ENCODE results near the gene TSC2.
A peak's percentile ranks its signal among the peaks of the same experiment; 100 is the strongest.
"Not testable (repeated sequence)": the region's sequence is repeated elsewhere in the genome, so short reads cannot be mapped to it uniquely, and the experiment has no call there.

The TSC2 gene

DNA sequence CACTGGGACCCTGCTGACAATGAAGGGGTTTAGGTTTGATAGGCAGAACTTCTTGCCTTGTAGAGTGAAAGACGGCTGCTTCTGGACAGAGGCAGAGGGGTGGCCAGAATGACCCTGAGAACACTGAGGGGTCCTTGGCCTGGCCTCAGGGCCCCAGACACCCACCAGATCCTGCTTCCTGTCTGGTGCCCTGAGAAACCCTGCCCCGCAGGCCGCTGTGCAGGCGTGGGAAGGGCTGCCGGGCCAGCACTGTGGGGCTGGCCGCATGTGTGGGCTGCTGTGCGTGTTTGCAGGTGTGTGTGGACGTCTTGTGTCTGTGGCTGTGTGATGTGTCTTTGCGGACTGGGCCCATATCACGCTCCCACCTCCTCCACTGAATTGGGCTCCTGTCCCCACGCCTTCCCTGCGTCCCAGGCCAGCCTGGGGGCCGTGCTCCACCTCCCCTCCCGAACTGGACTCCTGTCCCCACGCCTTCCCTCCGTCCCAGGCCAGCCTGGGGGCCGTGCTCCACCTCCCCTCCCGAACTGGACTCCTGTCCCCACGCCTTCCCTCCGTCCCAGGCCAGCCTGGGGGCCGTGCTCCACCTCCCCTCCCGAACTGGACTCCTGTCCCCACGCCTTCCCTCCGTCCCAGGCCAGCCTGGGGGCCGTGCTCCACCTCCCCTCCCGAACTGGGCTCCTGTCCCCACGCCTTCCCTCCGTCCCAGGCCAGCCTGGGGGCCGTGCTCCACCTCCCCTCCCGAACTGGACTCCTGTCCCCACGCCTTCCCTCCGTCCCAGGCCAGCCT, 13.7 kb upstream of the TSC2 start:
- not testable (repeated sequence) for H3K27me3 ChIP-seq (ENCODE audit: low read depth, low read length); H3K36me3 ChIP-seq (ENCODE audit: control insufficient read depth in 1 of 2, insufficient read depth in 2 of 2, low read length in 2 of 2); H3K9me3 ChIP-seq (ENCODE audit: control insufficient read depth in 1 of 2, low read length in 2 of 2)
- H3K27ac ChIP-seq (ENCODE audit: low read length) = peak overlapping the region; percentile 75
- H3K4me1 ChIP-seq (ENCODE audit: control insufficient read depth in 1 of 2, insufficient read depth in 2 of 2, low read length in 2 of 2) = peaks cover 3 to 65% of the 10 kb centered on the region in 2 donors
- peak overlapping the region; percentile 48 to 50 for H3K4me3 ChIP-seq (ENCODE audit: low read depth in 1 of 2, low read length in 2 of 2)

- Histone ChIP-seq H3K4me3 (ENCODE audit: low read depth in 1 of 2, low read length in 2 of 2) (peak overlapping the region in 1 of 2 donors; percentile 48), H3K4me1 (ENCODE audit: control insufficient read depth in 1 of 2, insufficient read depth in 2 of 2, low read length in 2 of 2) (peaks cover 3 to 72% of the 10 kb centered on the region in 2 donors), H3K9me3 (ENCODE audit: control insufficient read depth in 1 of 2, low read length in 2 of 2) (no peaks in the 10 kb centered on the region), H3K27ac (ENCODE audit: low read length) (peak overlapping the region; percentile 43), H3K27me3 (ENCODE audit: low read depth, low read length) (no peaks in the 10 kb centered on the region), H3K36me3 (ENCODE audit: control insufficient read depth in 1 of 2, insufficient read depth in 2 of 2, low read length in 2 of 2) (peaks cover 0 to 8% of the 10 kb centered on the region in 2 donors)
Observed at GRCh38 chr16:2034696-2035430, 12.9 kb upstream of the TSC2 start.

DNA sequence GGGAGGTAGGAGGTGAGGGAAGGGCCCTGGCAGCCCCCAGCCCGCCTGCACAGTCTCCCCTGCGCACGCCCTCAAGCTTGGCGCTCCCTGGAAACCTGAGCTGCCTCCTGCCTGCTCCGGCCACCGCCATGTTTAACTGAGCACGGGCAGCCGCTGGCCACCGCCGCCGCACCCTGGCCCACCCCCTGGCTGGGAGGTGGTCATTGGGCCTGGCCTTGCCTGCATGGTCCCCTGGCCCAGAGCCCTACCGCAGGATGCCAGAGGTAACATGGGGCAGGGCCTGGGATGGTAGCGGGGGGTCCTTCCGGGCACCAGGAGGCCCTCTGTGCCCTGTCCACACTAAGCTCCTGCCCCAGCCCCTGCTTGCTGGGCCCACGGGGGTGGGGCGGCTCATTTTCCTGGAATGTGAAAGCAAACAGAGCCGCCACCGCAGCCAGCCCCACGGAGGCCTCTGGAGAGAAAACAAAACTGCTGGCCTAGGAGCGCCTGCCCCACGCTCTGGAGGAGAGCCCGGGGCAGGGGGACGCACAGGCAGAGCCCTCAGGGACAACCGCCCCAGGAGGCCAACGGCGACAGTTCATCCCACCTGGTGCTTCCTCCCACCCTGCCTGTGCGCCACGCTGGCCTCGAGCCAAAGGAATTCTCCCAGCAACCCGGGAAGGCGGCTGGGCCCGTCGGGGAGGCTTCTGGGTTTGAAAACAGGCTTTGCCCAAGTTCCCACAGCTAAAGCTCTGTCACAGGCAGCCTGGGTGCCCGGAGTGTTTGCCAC, 12.2 kb upstream of the TSC2 start:
- Histone ChIP-seq H3K9me3 (ENCODE audit: control insufficient read depth in 1 of 2, low read length in 2 of 2) (no peaks in the 10 kb centered on the region), H3K27ac (ENCODE audit: low read length) (peak overlapping the region; percentile 45), H3K4me3 (ENCODE audit: low read depth in 1 of 2, low read length in 2 of 2) (peak overlapping the region in 1 of 2 donors; percentile 48), H3K4me1 (ENCODE audit: control insufficient read depth in 1 of 2, insufficient read depth in 2 of 2, low read length in 2 of 2) (peaks cover 3 to 75% of the 10 kb centered on the region in 2 donors), H3K36me3 (ENCODE audit: control insufficient read depth in 1 of 2, insufficient read depth in 2 of 2, low read length in 2 of 2) (peaks cover 0 to 8% of the 10 kb centered on the region in 2 donors), H3K27me3 (ENCODE audit: low read depth, low read length) (no peaks in the 10 kb centered on the region)

DNA sequence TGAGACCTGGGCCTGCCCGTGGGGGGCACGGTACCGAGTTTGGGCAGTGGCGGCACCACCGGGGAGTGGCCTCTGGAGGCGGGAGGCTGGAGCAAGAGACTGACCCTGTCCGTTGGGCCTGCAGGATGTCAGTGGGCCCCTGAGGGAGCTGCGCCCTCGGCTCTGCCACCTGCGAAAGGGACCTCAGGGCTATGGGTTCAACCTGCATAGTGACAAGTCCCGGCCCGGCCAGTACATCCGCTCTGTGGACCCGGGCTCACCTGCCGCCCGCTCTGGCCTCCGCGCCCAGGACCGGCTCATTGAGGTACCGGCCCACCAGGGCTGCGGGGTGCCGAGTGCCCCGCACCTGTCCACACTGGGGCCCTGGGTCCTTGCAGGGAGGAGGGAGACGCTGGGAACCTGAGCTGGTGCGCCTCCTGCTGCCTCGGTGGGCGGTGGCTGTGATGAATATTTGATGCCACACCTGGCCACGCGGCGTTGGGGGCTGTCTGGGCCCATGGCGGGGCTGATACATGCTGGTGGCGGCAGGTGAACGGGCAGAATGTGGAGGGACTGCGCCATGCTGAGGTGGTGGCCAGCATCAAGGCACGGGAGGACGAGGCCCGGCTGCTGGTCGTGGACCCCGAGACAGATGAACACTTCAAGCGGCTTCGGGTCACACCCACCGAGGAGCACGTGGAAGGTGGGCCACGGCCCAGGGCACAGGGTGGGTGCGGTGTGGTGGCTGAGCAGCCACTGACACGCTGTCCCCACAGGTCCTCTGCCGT, 11.4 kb upstream of the TSC2 start:
- Histone ChIP-seq H3K4me3 (ENCODE audit: low read depth in 1 of 2, low read length in 2 of 2) (peak overlapping the region in 1 of 2 donors; percentile 48), H3K4me1 (ENCODE audit: control insufficient read depth in 1 of 2, insufficient read depth in 2 of 2, low read length in 2 of 2) (peaks cover 3 to 81% of the 10 kb centered on the region in 2 donors)

DNA sequence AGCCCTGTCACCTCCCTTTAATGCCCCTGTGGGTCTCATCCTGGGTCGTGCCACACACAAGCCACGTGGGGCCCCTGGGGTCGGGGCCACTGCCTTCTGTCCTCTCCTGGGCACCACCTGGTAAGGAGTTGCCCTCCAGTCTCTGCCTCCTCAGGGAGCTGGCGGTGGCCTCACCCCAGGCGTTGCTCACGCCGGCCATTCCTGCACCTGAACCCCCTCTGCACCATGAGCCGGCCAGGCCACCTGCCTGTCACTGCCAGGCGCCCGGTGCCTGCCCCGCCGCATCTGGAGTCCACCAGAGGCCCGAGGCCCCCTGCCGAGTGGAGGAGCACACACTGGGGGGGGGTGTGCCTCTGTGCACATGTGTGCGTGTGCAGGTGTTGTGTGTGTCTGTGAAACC, 10.7 kb upstream of the TSC2 start:
- Histone ChIP-seq H3K4me1 (ENCODE audit: control insufficient read depth in 1 of 2, insufficient read depth in 2 of 2, low read length in 2 of 2) (peaks cover 3 to 83% of the 10 kb centered on the region in 2 donors), H3K27me3 (ENCODE audit: low read depth, low read length) (no peaks in the 10 kb centered on the region), H3K36me3 (ENCODE audit: control insufficient read depth in 1 of 2, insufficient read depth in 2 of 2, low read length in 2 of 2) (peaks cover 0 to 8% of the 10 kb centered on the region in 2 donors), H3K9me3 (ENCODE audit: control insufficient read depth in 1 of 2, low read length in 2 of 2) (no peaks in the 10 kb centered on the region), H3K4me3 (ENCODE audit: low read depth in 1 of 2, low read length in 2 of 2) (no peak overlapping the region), H3K27ac (ENCODE audit: low read length) (no peak overlapping the region)

More for the DNA sequence above, 11.4 kb upstream of the TSC2 start:
- peak overlapping the region; percentile 45 for H3K27ac ChIP-seq (ENCODE audit: low read length)
- H3K36me3 ChIP-seq (ENCODE audit: control insufficient read depth in 1 of 2, insufficient read depth in 2 of 2, low read length in 2 of 2) = peaks cover 0 to 8% of the 10 kb centered on the region in 2 donors
- H3K27me3 ChIP-seq (ENCODE audit: low read depth, low read length) = no peaks in the 10 kb centered on the region
- no peaks in the 10 kb centered on the region for H3K9me3 ChIP-seq (ENCODE audit: control insufficient read depth in 1 of 2, low read length in 2 of 2)

- H3K9me3 ChIP-seq (ENCODE audit: control insufficient read depth in 1 of 2, low read length in 2 of 2) = no peaks in the 10 kb centered on the region
- H3K27me3 ChIP-seq (ENCODE audit: low read depth, low read length) = no peaks in the 10 kb centered on the region
- no peak overlapping the region for H3K4me3 ChIP-seq (ENCODE audit: low read depth in 1 of 2, low read length in 2 of 2)
- H3K36me3 ChIP-seq (ENCODE audit: control insufficient read depth in 1 of 2, insufficient read depth in 2 of 2, low read length in 2 of 2) = peaks cover 0 to 8% of the 10 kb centered on the region in 2 donors
- H3K27ac ChIP-seq (ENCODE audit: low read length) = no peak overlapping the region
- H3K4me1 ChIP-seq (ENCODE audit: control insufficient read depth in 1 of 2, insufficient read depth in 2 of 2, low read length in 2 of 2) = peaks cover 3 to 83% of the 10 kb centered on the region in 2 donors
Observed at GRCh38 chr16:2037647-2038381, 10.0 kb upstream of the TSC2 start.

GRCh38 chr16:2038382-2039231, 9.2 kb upstream of the TSC2 start:
- Histone ChIP-seq H3K4me3 (ENCODE audit: low read depth in 1 of 2, low read length in 2 of 2) (peak overlapping the region in 1 of 2 donors; percentile 22), H3K4me1 (ENCODE audit: control insufficient read depth in 1 of 2, insufficient read depth in 2 of 2, low read length in 2 of 2) (peaks cover 3 to 84% of the 10 kb centered on the region in 2 donors), H3K36me3 (ENCODE audit: control insufficient read depth in 1 of 2, insufficient read depth in 2 of 2, low read length in 2 of 2) (peaks cover 0 to 8% of the 10 kb centered on the region in 2 donors), H3K27ac (ENCODE audit: low read length) (peak overlapping the region; percentile 20), H3K9me3 (ENCODE audit: control insufficient read depth in 1 of 2, low read length in 2 of 2) (no peaks in the 10 kb centered on the region), H3K27me3 (ENCODE audit: low read depth, low read length) (no peaks in the 10 kb centered on the region)

- H3K27me3 ChIP-seq (ENCODE audit: low read depth, low read length) = no peaks in the 10 kb centered on the region
- H3K36me3 ChIP-seq (ENCODE audit: control insufficient read depth in 1 of 2, insufficient read depth in 2 of 2, low read length in 2 of 2) = peaks cover 0 to 8% of the 10 kb centered on the region in 2 donors
- H3K9me3 ChIP-seq (ENCODE audit: control insufficient read depth in 1 of 2, low read length in 2 of 2) = no peaks in the 10 kb centered on the region
- peaks cover 3 to 83% of the 10 kb centered on the region in 2 donors for H3K4me1 ChIP-seq (ENCODE audit: control insufficient read depth in 1 of 2, insufficient read depth in 2 of 2, low read length in 2 of 2)
- H3K27ac ChIP-seq (ENCODE audit: low read length) = peak overlapping the region; percentile 20
- no peak overlapping the region for H3K4me3 ChIP-seq (ENCODE audit: low read depth in 1 of 2, low read length in 2 of 2)
Observed at GRCh38 chr16:2039274-2040031, 8.3 kb upstream of the TSC2 start.

- no peak overlapping the region for H3K4me3 ChIP-seq (ENCODE audit: low read depth in 1 of 2, low read length in 2 of 2)
- H3K36me3 ChIP-seq (ENCODE audit: control insufficient read depth in 1 of 2, insufficient read depth in 2 of 2, low read length in 2 of 2) = peaks cover 0 to 8% of the 10 kb centered on the region in 2 donors
- H3K9me3 ChIP-seq (ENCODE audit: control insufficient read depth in 1 of 2, low read length in 2 of 2) = no peaks in the 10 kb centered on the region
- H3K27ac ChIP-seq (ENCODE audit: low read length) = no peak overlapping the region
- H3K27me3 ChIP-seq (ENCODE audit: low read depth, low read length) = no peaks in the 10 kb centered on the region
- H3K4me1 ChIP-seq (ENCODE audit: control insufficient read depth in 1 of 2, insufficient read depth in 2 of 2, low read length in 2 of 2) = peaks cover 3 to 75% of the 10 kb centered on the region in 2 donors
Observed at GRCh38 chr16:2040041-2040786, 7.6 kb upstream of the TSC2 start.
